Esophagus muscularis mucosa (tissue), 4 donors: ENCODE data around the gene NR5A2. TPM values are rescaled to one million over a fixed set of nuclear protein-coding genes. Genes with fewer than 3 reads are reported as not detected.

Source experiments
- DNase-seq: peaks from one replicate; pipeline ENCODE4 v3.0.0-alpha.2; 2017; ENCODE audit errors: extremely low spot score
- H3K27ac ChIP-seq, 4 donors: fragments of 200-600 bp; sonication (generic); replicated peaks in 1 of 4; 1 replicate in 3 of 4; 2 replicates in 1 of 4; pipeline ENCODE4 v1.5.1; 2016 to 2019; ENCODE audit warnings: mild to moderate bottlenecking in 1 of 4
- H3K27me3 ChIP-seq, 4 donors: fragments of 200-600 bp; sonication (generic); one replicate each; pipeline versions ENCODE4 v1.5.1 to v1.6.0; 2016 to 2019
- H3K36me3 ChIP-seq, 4 donors: fragments of 200-600 bp; sonication (generic); one replicate each; pipeline ENCODE4 v1.5.1; 2016 to 2019
- H3K4me1 ChIP-seq, 4 donors: fragments of 200-600 bp; sonication (generic); one replicate each; pipeline ENCODE4 v1.5.1; 2016 to 2019
- H3K4me3 ChIP-seq, 4 donors: fragments of 200-600 bp; sonication (generic); 1 replicate in 2 of 4; 2 replicates in 2 of 4; pipeline ENCODE4 v1.5.1; 2016 to 2019; ENCODE audit warnings: mild to moderate bottlenecking in 4 of 4, moderate library complexity in 1 of 4
- H3K9me3 ChIP-seq, 4 donors: fragments of 200-600 bp; sonication (generic); 1 replicate in 3 of 4; 2 replicates in 1 of 4; pipeline ENCODE4 v1.5.1; 2016 to 2019
- CTCF ChIP-seq, 3 experiments: fragments of 200-600 bp in 2 of 3; fragments of 450-650 bp in 1 of 3; sonication (generic) in 2 of 3; IDR thresholded peaks; one replicate each; pipeline ENCODE4 v1.5.1; 2017 to 2019; ENCODE audit warnings: antibody characterized with exemption in 3 of 3, mild to moderate bottlenecking in 2 of 3, moderate library complexity in 1 of 3
- EP300 ChIP-seq: sonication (generic); formaldehyde crosslinking; IDR thresholded peaks from one replicate; pipeline ENCODE4 v1.6.1; 2017; ENCODE audit warnings: antibody characterized with exemption
- POLR2A ChIP-seq: fragments of 450-650 bp; IDR thresholded peaks from one replicate; pipeline ENCODE4 v1.6.1; 2017; ENCODE audit warnings: antibody characterized with exemption, moderate library complexity, mild to moderate bottlenecking, low read depth
- POLR2AphosphoS5 ChIP-seq, 2 donors: sonication (generic); formaldehyde crosslinking; IDR thresholded peaks; one replicate each; pipeline ENCODE4 v1.6.1; 2017; ENCODE audit warnings: antibody characterized with exemption in 2 of 2
- WGBS: methylation state at CpG from one replicate; pipeline ENCODE4 v1.1.5; 2018; 5-methylcytosine and 5-hydroxymethylcytosine counted together
- intact Hi-C: fragments of 100-400 bp; cut with DNase I; formaldehyde crosslinking; loops from one replicate; pipeline ENCODE4 v1.15.1; 2023
- total RNA-seq, 4 donors: library from RNA; depleted of rRNA; stranded (reverse); fragments of >200 nt; gene quantifications; one replicate each; pipeline versions ENCODE4 v1.1.0 to v1.2.1, GENCODE V29; 2016

The NR5A2 gene
- total RNA-seq, 4 donors from 2014 or later: 0.83 to 4.0 (median 2.9) TPM

DNA sequence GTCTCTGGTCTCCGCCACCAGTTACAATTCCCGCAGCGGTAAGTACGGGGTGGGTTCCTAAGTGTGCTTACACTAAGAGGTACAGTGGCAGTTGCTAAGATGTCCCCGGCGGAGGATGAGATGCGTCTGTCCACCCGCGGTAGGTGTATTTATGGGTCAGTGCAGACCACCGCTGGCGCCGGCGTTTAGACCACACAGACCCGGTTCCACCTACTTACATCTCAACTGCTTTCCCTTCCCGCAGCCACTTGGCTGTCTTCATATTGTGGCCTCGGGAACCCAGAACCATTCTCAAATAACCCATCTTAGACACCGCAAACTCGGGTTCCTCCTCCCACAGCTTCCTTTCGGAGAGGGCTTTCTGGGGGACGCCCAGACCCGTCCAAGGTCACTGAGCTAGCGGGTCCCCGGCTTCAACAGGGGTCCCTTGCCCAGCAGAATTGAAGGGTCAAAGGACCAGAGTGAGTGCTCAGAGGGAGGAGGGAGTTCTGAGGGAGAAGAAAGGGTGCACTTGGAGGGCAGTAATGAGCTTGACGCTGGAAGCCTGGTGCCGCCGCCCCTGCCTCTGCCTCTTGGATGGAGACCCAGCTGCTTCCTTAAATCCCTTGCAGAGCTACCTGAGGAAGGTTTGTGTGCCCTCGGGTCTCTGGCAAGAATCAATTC is 8.6 kb downstream of the NR5A2 start:
- Histone ChIP-seq H3K27me3 (peaks cover 0 to 99% (median 56%) of the 10 kb centered on the region in 4 donors), H3K27ac (no peak overlapping the region), H3K4me3 (peak overlapping the region in 2 of 4 donors; percentile 28 to 34), H3K9me3 (no peaks in the 10 kb centered on the region), H3K4me1 (peaks cover 42 to 50% (median 48%) of the 10 kb centered on the region in 4 donors), H3K36me3 (no peaks in the 10 kb centered on the region)
- no peak for DNase-seq
- no peak for TF ChIP-seq CTCF (IDR thresholded peaks at IDR 0.05)
- no peak for TF ChIP-seq EP300
- no peak for TF ChIP-seq POLR2A
- TF ChIP-seq POLR2AphosphoS5 (IDR thresholded peaks at IDR 0.05): no peak
- WGBS: 23% methylated on average over 25 of the region's 27 CpGs
- intact Hi-C loops: no loop called here

- Histone ChIP-seq H3K4me3 (no peak overlapping the region), H3K27ac (no peak overlapping the region), H3K36me3 (no peaks in the 10 kb centered on the region), H3K4me1 (peaks cover 43 to 56% (median 48%) of the 10 kb centered on the region in 4 donors), H3K9me3 (no peaks in the 10 kb centered on the region), H3K27me3 (peaks cover 0 to 99% (median 62%) of the 10 kb centered on the region in 4 donors)
- TF ChIP-seq EP300: no peak
- intact Hi-C loops: no loop called here
- no peak for DNase-seq
- WGBS: 60% methylated on average over 18 of the region's 18 CpGs
Measured at GRCh38 chr1:200036619-200037270, 9.2 kb downstream of the NR5A2 start.

DNA sequence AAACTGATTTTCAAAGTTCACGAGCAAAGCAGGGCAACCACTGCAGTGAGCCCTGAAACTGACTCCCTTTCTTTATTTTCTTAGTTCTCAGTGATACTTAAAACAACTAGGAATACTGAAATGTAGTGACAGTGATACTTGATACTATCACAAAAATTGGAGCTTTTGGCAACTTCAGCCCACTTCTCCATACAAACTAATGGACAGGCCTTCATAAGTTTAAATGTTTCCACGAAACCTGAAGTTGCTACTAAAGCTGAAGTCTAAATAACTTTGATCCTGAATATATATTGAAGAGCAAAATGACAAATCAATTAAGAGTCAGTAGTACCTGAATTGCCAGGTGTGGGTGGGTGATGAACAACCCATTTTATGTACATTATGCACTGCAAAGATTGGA is 10.0 kb downstream of the NR5A2 start:
- peaks cover 0 to 99% (median 70%) of the 10 kb centered on the region in 4 donors for H3K27me3 ChIP-seq
- H3K9me3 ChIP-seq: no peaks in the 10 kb centered on the region
- no peak overlapping the region for H3K27ac ChIP-seq
- WGBS: 50% methylated on average over 2 of the region's 2 CpGs
- H3K4me3 ChIP-seq: no peak overlapping the region
- intact Hi-C loops: no loop called here
- H3K4me1 ChIP-seq: peaks cover 44 to 64% (median 55%) of the 10 kb centered on the region in 4 donors
- no peak for TF ChIP-seq POLR2A
- TF ChIP-seq CTCF (IDR thresholded peaks at IDR 0.05): no peak
- no peak for TF ChIP-seq POLR2AphosphoS5 (IDR thresholded peaks at IDR 0.05)
- no peak for TF ChIP-seq EP300
- DNase-seq: no peak
- no peaks in the 10 kb centered on the region for H3K36me3 ChIP-seq

DNA sequence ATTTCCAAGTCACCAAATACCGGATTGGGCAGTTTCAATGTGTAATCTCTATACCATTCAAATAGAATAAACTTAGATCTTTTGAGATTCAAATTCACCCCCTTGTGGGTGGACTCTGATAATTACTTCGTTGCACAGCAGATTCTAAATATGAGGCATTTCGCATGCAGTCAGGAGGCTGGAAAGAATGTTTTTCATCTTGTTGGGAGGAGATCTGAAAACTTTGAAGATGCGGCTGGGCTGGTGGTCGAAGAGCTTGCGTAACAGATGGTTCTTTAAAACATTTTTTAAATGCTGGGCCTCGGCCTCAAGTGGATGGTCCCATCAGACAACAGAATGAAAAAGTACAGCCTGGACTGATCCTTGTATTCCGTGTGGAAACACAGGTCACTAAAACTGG is 10.4 kb downstream of the NR5A2 start:
- Histone ChIP-seq H3K27ac (no peak overlapping the region), H3K4me3 (no peak overlapping the region), H3K36me3 (no peaks in the 10 kb centered on the region), H3K4me1 (peaks cover 47 to 68% (median 59%) of the 10 kb centered on the region in 4 donors), H3K27me3 (peaks cover 0 to 100% (median 74%) of the 10 kb centered on the region in 4 donors), H3K9me3 (no peaks in the 10 kb centered on the region)
- DNase-seq: no peak
- intact Hi-C loops: no loop called here
- 74% methylated on average over 8 of the region's 8 CpGs for WGBS
- TF ChIP-seq CTCF (IDR thresholded peaks at IDR 0.05): no peak
- TF ChIP-seq POLR2AphosphoS5 (IDR thresholded peaks at IDR 0.05): no peak
- no peak for TF ChIP-seq EP300
- TF ChIP-seq POLR2A: no peak

- DNase-seq: no peak
- 32% methylated on average over 29 of the region's 32 CpGs for WGBS
- no peak overlapping the region for H3K27ac ChIP-seq
- peaks cover 0 to 100% (median 77%) of the 10 kb centered on the region in 4 donors for H3K27me3 ChIP-seq
- TF ChIP-seq CTCF (IDR thresholded peaks at IDR 0.05): no peak
- TF ChIP-seq POLR2AphosphoS5 (IDR thresholded peaks at IDR 0.05): no peak
- TF ChIP-seq EP300: no peak
- no peak for TF ChIP-seq POLR2A
- peak overlapping the region; percentile 50 to 63 (median 55) for H3K4me3 ChIP-seq
- no peaks in the 10 kb centered on the region for H3K9me3 ChIP-seq
- intact Hi-C loops: no loop called here
- H3K4me1 ChIP-seq: peaks cover 47 to 72% (median 64%) of the 10 kb centered on the region in 4 donors
- H3K36me3 ChIP-seq: no peaks in the 10 kb centered on the region
Measured at GRCh38 chr1:200038325-200038980, 10.9 kb downstream of the NR5A2 start.
